Activated T-helper 17 cell treated with anti-CD3 and anti-CD28 coated beads, Interleukin-2, amount 50 U/mL, for 72 hours (primary cell): ENCODE measurements around the gene RBM18. TPM values are rescaled to one million over a fixed set of nuclear protein-coding genes. Genes with fewer than 3 reads are reported as not detected.

Source experiments
- ATAC-seq: fragments of 150-1000 bp; cut with Tn5 transposase; replicated peaks from 2 replicates; pipeline ENCODE4 v1.10.0; 2021; ENCODE audit warnings: mild to moderate bottlenecking, moderate library complexity
- H3K27ac Mint-ChIP-seq: one replicate; pipeline ENCODE4 v1.8.0; 2022; ENCODE audit warnings: mixed read lengths
- H3K27me3 Mint-ChIP-seq: one replicate; pipeline ENCODE4 v1.8.0; 2022; ENCODE audit warnings: mixed read lengths
- H3K36me3 Mint-ChIP-seq: one replicate; pipeline ENCODE4 v1.8.0; 2022; ENCODE audit warnings: low read depth, mild to moderate bottlenecking, mixed read lengths
- H3K4me1 Mint-ChIP-seq: one replicate; pipeline ENCODE4 v1.8.0; 2022; ENCODE audit warnings: mixed read lengths
- H3K4me3 Mint-ChIP-seq: one replicate; pipeline ENCODE4 v1.8.0; 2022; ENCODE audit warnings: mild to moderate bottlenecking, mixed read lengths
- H3K9me3 Mint-ChIP-seq: one replicate; pipeline ENCODE4 v1.8.0; 2022; ENCODE audit warnings: mixed read lengths
- total RNA-seq, 2 donors: library from RNA; stranded (reverse); gene quantifications; one replicate each; pipeline ENCODE4 v1.2.3, GENCODE V29; 2022

The RBM18 gene
- total RNA-seq, 2 donors from 2014 or later, result 25.7 to 36.1 TPM

DNA sequence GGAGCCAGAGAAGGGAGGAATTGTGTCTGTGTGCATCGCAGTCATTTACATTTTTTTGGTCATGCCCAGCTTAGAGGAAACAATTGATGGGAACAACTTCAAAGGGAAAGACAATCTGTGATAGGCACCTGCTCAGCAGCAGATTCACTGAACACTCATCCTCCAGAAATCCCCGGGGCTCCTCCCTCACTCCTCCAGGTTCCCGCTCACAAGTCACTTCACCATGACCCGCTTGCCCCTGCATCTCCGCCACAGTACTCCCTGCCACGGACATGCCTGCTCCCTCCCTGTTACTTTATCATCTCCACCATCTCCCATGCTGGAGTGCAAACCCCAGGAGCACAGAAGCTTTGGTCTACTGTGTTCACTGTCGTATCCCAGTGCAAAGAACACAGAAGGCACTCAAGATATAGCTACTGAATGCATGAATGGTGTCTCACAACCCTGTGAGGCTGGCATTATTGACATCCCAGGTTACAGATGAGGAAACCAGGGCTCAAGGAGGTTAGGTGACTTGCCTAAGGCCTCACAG, 52.1 kb downstream of the RBM18 start:
- Mint-ChIP-seq H3K4me3 (peak overlapping the region; percentile 58), H3K27me3 (peaks cover 53% of the 10 kb centered on the region), H3K27ac (no peak overlapping the region), H3K4me1 (peaks cover 5% of the 10 kb centered on the region), H3K36me3 (no peaks in the 10 kb centered on the region), H3K9me3 (no peaks in the 10 kb centered on the region)
- ATAC-seq, result no peak

DNA sequence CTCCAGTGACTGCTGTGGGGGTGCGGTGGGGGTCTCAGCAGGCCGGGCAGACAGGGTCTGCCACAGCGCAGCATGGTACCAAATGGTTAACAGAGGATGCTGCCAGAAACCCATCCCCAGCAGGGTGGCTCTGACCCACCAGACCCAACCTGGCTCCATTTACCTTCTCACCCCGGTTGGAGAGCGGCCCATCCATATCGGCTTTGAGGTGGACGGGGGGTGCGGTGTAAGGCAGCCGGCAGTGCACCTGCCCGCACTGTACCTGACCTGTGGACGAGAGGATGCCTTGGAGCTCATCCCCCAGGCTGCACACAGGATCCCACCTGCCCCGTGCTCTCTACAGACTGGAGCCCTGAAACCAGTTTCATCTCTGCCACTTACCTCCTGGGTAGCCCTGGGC, 55.2 kb downstream of the RBM18 start:
- H3K9me3 Mint-ChIP-seq, result no peaks in the 10 kb centered on the region
- peaks cover 34% of the 10 kb centered on the region for H3K27me3 Mint-ChIP-seq
- peaks cover 5% of the 10 kb centered on the region for H3K4me1 Mint-ChIP-seq
- no peaks in the 10 kb centered on the region for H3K36me3 Mint-ChIP-seq
- H3K27ac Mint-ChIP-seq, result no peak overlapping the region
- H3K4me3 Mint-ChIP-seq, result no peak overlapping the region
- no peak for ATAC-seq

DNA sequence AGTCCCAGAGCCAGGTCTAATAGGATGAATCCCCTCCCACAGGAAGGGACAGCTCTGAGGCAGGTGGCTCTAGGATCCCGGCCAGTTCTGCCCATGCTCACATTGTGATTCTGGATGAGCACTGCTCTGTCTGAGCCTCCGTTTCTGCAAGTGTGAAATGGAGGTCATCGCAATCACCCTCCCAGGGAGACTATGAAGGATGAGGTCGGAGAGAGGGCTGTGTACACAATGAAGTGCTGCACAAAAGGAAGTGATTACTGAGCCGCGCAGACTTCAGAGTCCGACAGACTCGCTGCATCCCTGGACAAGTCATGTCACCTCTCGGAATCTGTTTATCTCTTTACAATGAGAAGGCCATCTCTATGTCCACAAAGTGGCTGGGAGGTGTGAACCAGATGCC, 57.5 kb downstream of the RBM18 start:
- Mint-ChIP-seq H3K9me3 (no peaks in the 10 kb centered on the region), H3K27me3 (peaks cover 20% of the 10 kb centered on the region), H3K27ac (no peak overlapping the region), H3K36me3 (no peaks in the 10 kb centered on the region), H3K4me1 (no peaks in the 10 kb centered on the region), H3K4me3 (no peak overlapping the region)
- ATAC-seq, result no peak

DNA sequence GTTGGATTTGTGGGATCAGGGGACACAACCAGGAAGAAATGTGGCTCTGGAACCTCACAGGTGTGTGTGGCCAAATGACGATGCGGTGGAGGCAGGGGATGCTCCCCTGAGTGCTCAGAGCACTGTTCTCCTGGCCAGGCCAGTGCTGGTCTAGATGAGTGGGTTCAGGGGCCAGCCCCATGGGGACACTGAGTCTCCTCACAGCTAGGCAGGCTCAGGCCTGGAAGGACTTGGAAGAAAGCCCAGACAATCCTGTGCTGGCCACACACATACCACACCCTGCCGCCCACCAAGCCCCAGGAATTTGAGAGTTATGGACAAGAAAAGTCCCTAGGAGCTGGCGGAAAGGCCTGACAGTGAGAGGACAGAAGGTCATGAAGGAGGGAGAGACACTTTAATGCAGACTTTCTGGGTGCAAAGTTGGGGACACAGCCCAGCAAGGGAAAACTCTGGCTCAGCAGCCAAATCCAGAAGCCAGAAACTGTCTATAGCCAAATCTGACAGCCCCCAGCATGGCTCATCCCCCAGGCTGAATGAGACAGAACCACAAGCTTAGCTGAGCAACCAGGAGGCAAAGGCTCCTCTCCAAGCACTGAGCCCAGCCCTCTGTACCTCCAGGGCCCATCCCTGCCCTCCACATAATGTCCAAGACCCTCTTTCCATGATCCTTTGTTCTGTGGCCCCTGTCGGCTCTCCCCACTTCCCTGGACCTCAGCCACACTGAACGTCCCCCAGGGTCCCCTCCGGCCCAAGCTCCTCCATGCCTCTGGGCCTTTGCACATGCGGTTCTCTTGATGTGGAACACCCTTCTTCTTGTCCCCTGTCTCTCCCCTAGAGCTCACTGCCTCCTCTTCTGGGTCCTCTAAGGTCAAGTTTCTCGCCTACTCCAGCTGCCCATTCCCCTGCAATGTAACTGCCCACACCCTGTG, 58.3 kb downstream of the RBM18 start:
- Mint-ChIP-seq H3K4me1 (no peaks in the 10 kb centered on the region), H3K36me3 (no peaks in the 10 kb centered on the region), H3K27me3 (peaks cover 16% of the 10 kb centered on the region), H3K27ac (no peak overlapping the region), H3K9me3 (no peaks in the 10 kb centered on the region), H3K4me3 (no peak overlapping the region)
- ATAC-seq, result no peak

DNA sequence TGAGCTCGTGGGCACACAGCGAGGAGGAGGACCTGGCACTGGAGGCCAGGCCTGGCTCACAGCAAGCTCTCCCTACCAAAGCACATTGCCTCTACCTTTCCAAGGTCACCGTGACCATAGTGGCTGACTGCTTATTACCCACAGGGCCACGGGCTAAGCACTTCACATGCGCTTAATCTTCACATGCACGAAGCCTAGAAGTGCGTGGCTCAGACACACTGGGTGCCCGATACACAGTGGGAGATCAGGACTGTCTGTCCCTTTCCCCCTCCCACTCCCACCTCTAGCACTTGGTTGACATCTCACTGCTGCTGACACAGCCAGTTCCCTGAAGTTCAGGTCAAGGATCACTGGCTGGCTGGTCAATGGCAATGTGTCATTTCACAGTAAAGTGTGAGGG, 59.5 kb downstream of the RBM18 start:
- Mint-ChIP-seq H3K4me1 (no peaks in the 10 kb centered on the region), H3K27ac (no peak overlapping the region), H3K27me3 (peaks cover 11% of the 10 kb centered on the region), H3K4me3 (no peak overlapping the region), H3K9me3 (no peaks in the 10 kb centered on the region), H3K36me3 (no peaks in the 10 kb centered on the region)
- ATAC-seq, result no peak

DNA sequence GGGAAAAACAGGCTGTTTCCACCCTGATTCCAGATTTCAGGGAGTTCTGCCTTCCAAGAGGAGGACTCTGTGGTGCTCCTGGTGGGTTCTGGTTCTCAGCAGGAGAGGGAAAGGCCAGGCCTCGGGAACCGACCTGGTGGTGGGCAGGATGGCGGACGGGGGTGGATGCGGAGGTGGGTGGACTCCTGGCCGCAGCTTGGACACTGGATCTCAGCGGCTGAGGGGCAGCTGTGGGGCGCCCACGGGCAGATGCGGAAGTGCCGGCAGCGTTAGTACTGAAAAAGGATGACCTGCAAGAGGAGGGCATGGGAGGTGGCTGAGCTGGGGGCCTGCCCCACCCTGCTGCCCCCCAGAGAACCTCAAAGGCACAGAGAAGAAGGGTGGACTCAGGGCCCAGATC, 60.1 kb downstream of the RBM18 start:
- H3K4me3 Mint-ChIP-seq, result no peak overlapping the region
- peaks cover 9% of the 10 kb centered on the region for H3K27me3 Mint-ChIP-seq
- H3K4me1 Mint-ChIP-seq, result no peaks in the 10 kb centered on the region
- H3K27ac Mint-ChIP-seq, result no peak overlapping the region
- no peaks in the 10 kb centered on the region for H3K36me3 Mint-ChIP-seq
- H3K9me3 Mint-ChIP-seq, result no peaks in the 10 kb centered on the region
- ATAC-seq, result no peak

DNA sequence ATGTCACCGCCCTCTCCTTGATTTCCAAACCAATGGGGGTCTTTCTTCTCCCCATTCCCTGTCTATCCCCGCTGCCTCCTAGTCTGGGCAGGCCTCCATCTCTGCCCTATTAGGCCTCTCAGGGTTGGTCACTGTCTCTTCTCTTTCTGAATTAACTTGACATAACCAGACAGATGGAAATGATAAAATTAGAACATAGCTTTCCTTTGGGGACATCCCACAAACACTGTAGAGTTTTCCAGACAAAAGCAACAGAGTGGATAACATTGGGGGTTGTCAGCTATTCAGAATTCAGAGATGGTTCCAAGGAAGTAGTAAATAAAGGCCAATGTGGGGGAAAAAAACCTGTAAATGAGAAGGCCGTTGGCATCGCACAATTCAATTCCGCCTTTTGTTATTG, 60.6 kb downstream of the RBM18 start:
- ATAC-seq, result no peak
- H3K4me3 Mint-ChIP-seq, result no peak overlapping the region
- H3K4me1 Mint-ChIP-seq, result no peaks in the 10 kb centered on the region
- H3K27me3 Mint-ChIP-seq, result peaks cover 9% of the 10 kb centered on the region
- H3K9me3 Mint-ChIP-seq, result no peaks in the 10 kb centered on the region
- no peak overlapping the region for H3K27ac Mint-ChIP-seq
- no peaks in the 10 kb centered on the region for H3K36me3 Mint-ChIP-seq

DNA sequence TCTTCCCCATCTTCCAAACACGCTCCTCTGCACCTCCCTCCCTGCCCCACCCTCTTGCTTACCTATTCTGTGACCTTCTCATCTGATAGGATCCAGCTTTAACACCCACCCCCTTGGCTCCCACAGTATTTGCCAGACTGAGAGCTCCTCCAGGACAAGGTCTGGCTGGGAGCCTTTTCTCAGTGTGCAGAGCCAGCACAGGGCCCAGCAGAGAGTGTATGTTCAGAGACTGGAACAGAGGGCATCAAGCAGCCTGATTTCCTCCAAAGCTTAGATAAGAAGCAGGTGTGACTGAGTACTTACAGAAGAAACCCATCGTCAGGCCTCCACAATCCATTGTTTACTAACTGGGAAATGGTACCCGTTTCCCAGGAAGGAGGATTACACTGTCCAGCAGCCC, 62.5 kb downstream of the RBM18 start:
- Mint-ChIP-seq H3K36me3 (no peaks in the 10 kb centered on the region), H3K4me1 (no peaks in the 10 kb centered on the region), H3K27me3 (peaks cover 7% of the 10 kb centered on the region), H3K4me3 (no peak overlapping the region), H3K9me3 (no peaks in the 10 kb centered on the region), H3K27ac (no peak overlapping the region)
- no peak for ATAC-seq

DNA sequence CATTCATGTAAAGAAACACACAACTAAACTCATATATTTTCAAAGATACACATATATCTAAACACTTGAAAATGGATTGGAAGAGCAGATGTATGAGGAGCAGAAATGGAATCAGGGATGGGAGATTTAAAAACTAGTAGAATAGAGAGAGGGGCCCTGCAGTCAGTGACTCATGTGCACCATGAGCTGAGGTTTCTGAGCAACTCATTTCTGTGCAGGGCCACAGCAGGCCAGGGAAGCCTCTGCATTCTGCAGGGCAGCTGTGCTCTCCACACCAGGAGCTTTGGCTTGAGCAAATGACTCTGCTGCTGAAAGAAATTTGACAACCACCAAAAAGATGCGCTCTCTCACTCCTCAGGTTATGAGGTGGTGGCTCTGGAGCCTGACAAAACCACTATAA, 63.0 kb downstream of the RBM18 start:
- Mint-ChIP-seq H3K36me3 (no peaks in the 10 kb centered on the region), H3K27me3 (peaks cover 3% of the 10 kb centered on the region), H3K27ac (no peak overlapping the region), H3K4me3 (no peak overlapping the region), H3K9me3 (no peaks in the 10 kb centered on the region), H3K4me1 (no peaks in the 10 kb centered on the region)
- ATAC-seq, result peak; percentile 39

DNA sequence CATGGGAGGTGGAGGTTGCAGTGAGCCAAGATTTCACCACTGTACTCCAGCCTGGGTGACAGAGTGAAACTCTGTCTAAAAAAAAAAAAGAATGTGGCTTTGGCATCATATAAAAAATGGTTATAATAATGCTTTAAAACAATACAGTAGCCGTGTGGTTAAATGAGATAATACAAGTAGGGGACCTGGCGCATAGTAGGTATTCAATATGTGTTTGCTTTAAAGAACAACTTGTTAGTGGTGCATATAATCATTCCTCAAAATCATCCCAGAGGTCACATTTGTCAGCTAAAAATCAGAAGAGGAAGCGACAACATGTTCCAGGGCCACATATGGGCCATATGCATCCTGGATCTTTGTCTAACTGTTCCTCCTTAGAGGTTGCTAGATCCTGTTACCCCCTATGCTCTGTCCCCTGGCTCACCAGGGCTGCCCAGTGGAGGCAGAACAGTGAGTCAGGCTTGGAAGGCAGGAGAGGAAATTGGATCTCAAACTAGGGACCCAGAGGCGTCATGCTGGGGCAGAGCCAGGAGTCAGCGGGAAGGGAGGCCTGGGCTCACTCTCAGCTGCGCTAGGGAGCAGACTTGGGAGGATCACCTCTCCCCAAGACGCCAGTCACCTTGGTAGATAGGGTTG, 63.6 kb downstream of the RBM18 start:
- ATAC-seq, result no peak
- Mint-ChIP-seq H3K27ac (no peak overlapping the region), H3K4me3 (no peak overlapping the region), H3K4me1 (no peaks in the 10 kb centered on the region), H3K9me3 (no peaks in the 10 kb centered on the region), H3K27me3 (peaks cover 3% of the 10 kb centered on the region), H3K36me3 (no peaks in the 10 kb centered on the region)

DNA sequence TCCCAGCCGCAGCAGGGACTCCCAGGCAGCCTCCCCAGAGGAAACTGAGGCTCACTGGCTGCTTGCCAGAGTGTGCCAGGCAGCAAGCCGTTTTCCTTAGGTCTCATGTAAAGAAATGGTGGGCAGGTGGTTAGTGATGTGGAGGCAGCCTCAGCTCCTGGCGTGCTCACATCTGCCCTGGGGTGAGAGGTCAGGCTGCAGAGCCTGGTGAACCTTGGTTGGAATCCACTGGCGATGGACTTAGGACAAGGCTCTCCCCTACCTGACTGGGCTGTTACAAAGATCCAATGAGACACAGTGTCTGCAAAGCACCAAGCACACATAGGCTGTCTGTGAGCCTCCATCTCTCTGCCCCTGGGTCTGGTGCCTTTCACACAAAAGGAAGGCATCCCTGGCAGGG, 66.8 kb downstream of the RBM18 start:
- no peaks in the 10 kb centered on the region for H3K9me3 Mint-ChIP-seq
- no peak for ATAC-seq
- H3K27me3 Mint-ChIP-seq, result peaks cover 8% of the 10 kb centered on the region
- H3K4me1 Mint-ChIP-seq, result no peaks in the 10 kb centered on the region
- no peak overlapping the region for H3K4me3 Mint-ChIP-seq
- no peak overlapping the region for H3K27ac Mint-ChIP-seq
- H3K36me3 Mint-ChIP-seq, result no peaks in the 10 kb centered on the region

DNA sequence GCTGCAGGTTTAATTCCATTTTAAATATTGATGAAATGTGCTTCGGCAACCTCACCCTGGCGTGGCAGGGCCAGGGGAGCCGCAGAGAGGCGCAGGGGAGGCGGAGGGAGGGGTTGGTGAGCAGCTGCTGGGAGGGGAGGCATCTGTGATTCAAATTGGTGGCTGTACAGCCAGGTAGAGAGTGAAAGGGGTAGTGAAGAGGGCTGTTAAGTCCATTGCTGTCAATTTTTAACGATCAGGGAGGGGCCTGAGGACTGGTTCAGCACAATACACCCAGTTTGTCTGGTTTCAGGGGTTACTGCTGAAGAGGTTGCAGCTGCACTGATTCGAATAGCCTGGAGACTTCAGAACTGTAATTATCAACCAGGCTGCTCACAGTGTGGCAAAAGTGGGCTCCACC, 67.2 kb downstream of the RBM18 start:
- ATAC-seq, result no peak
- no peaks in the 10 kb centered on the region for H3K4me1 Mint-ChIP-seq
- no peak overlapping the region for H3K4me3 Mint-ChIP-seq
- H3K36me3 Mint-ChIP-seq, result no peaks in the 10 kb centered on the region
- H3K9me3 Mint-ChIP-seq, result no peaks in the 10 kb centered on the region
- H3K27ac Mint-ChIP-seq, result no peak overlapping the region
- peaks cover 8% of the 10 kb centered on the region for H3K27me3 Mint-ChIP-seq

DNA sequence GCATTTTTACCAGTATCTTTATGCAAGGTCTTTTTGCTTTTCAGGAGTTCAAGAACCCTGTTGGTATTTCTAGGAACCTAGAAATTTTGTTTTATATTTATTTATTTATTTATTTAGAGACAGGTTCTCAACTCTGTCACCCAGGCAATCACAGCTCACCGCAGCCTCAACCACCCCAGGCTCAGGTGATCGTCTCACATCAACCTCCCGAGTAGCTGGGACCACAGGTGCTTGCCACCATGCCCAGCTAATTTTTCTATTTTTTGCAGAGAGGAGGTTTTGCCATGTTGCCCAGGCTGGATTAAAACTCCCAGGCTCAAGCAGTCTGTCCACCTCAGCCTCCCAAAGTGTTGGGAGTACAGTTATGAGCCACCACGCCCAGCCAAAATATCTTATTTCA, 68.8 kb downstream of the RBM18 start:
- no peaks in the 10 kb centered on the region for H3K4me1 Mint-ChIP-seq
- H3K4me3 Mint-ChIP-seq, result no peak overlapping the region
- no peak for ATAC-seq
- H3K27me3 Mint-ChIP-seq, result peaks cover 8% of the 10 kb centered on the region
- no peak overlapping the region for H3K27ac Mint-ChIP-seq
- H3K9me3 Mint-ChIP-seq, result no peaks in the 10 kb centered on the region
- H3K36me3 Mint-ChIP-seq, result no peaks in the 10 kb centered on the region

DNA sequence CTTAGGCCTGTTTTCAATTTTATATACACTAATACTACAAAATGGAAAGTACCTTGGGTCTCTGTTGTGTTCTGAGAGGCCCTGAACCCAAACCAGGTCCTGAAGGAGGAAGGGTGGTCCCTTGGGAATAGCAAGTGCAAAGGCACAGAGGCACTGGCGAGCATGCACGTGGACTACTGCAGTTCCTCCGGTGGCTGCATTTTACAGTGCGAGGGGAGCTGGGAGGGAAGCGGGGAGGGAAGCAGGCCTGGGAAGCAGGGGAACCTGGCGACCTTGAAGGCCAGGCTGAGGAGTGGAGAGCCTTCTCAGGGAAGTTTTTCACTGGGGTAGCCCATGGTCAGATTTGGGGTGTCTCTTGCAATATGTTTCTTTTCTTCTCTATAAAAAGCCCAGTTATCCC, 71.0 kb downstream of the RBM18 start:
- Mint-ChIP-seq H3K4me1 (no peaks in the 10 kb centered on the region), H3K4me3 (no peak overlapping the region), H3K9me3 (no peaks in the 10 kb centered on the region), H3K27ac (no peak overlapping the region), H3K36me3 (no peaks in the 10 kb centered on the region), H3K27me3 (peaks cover 8% of the 10 kb centered on the region)
- ATAC-seq, result no peak

DNA sequence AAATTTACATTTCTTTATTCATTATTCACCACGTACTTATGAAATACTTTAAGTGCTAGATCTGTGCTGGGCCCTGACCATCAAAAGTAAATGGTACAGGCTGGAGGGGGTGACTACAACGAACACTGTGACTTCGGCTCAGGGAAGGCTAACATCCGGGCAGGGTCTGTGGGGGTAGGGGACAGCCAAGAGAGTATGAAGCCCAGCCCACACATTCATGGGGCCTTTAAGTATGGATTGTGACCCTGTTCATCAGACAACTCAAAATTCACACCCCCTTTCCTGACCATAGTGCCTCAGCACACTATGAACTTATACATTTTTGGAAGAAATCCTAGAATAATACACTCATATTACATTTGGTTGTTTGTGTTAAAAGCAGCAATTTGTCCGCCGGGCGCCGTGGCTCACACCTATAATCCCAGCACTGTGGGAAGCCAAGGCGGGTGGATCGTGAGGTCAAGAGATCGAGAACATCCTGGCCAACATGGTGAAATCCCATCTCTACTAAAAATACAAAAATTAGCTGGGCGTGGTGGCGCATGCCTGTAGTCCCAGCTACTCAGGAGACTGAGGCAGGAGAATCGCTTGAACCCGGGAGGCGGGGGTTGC, 71.6 kb downstream of the RBM18 start:
- Mint-ChIP-seq H3K4me1 (no peaks in the 10 kb centered on the region), H3K27me3 (peaks cover 5% of the 10 kb centered on the region), H3K36me3 (no peaks in the 10 kb centered on the region), H3K27ac (peak overlapping the region; percentile 28), H3K4me3 (no peak overlapping the region), H3K9me3 (no peaks in the 10 kb centered on the region)
- no peak for ATAC-seq
